K562 (cell line): ENCODE measurements around the gene TMX3. TPM values are rescaled to one million over a fixed set of nuclear protein-coding genes. Genes with fewer than 3 reads are reported as not detected.

ENCODE experiments used
- ATAC-seq: fragments of 200-7000 bp; cut with Tn5 transposase; 3 replicates; pipeline ENCODE4 v1.9.1; 2020; ENCODE audit warnings: moderate library complexity
- BruUV-seq: library from RNA; stranded (reverse); fragments of 400-500 nt; replicated peaks from 2 replicates; lab custom pipeline; 2021; lab: Mats Ljungman, UMichigan
- CTCF ChIA-PET: fragments of 300-600 bp; formaldehyde crosslinking; extraction: SDS; loops from one replicate; lab custom pipeline; 2021; ENCODE audit warnings: low intra/inter-chr PET ratio; lab: Yijun Ruan, JAX
- POLR2A ChIA-PET: fragments of 300-600, 350-650 bp; sonication (Branson Sonifier 250); formaldehyde crosslinking; extraction: SDS; loops from one replicate; lab custom pipeline; 2021; ENCODE audit warnings: antibody characterized with exemption, inconsistent platforms; lab: Yijun Ruan, JAX
- DNase-seq, 4 experiments: peaks; one replicate each; pipeline versions ENCODE4 v3.0.0 to v3.0.0-alpha.2; 2011 to 2018; ENCODE audit warnings: low spot score in 3 of 4, mixed read lengths in 3 of 4; ENCODE audit errors: extremely low read depth in 1 of 4
- FAIRE-seq: peaks from 2 replicates; lab custom pipeline; 2011; peaks lifted over from hg19 to GRCh38; lab: Jason Lieb, UNC
- H2AFZ ChIP-seq: 2 replicates; pipeline ENCODE4 v1.6.0; 2011; ENCODE audit warnings: low read depth, low read length, control low read depth, inconsistent platforms
- H3K27ac ChIP-seq: fragments of 200-600 bp; 3 replicates; pipeline ENCODE4 v1.8.0; 2011; ENCODE audit warnings: low read depth, mild to moderate bottlenecking, control low read depth, inconsistent platforms, low read length, moderate library complexity, mixed read lengths; ENCODE audit errors: extremely low read depth
- H3K27me3 ChIP-seq, 2 experiments: fragments of 300-600 bp in 1 of 2; 2 replicates in 1 of 2; 3 replicates in 1 of 2; pipeline versions ENCODE4 v1.6.0 to v1.8.0; 2011; ENCODE audit warnings: inconsistent platforms in 2 of 2, low read length in 2 of 2, mild to moderate bottlenecking in 1 of 2, mixed read lengths in 1 of 2, moderate library complexity in 1 of 2; ENCODE audit not compliant: control insufficient read depth in 2 of 2, insufficient read depth in 2 of 2
- H3K36me3 ChIP-seq: fragments of 300-600 bp; 3 replicates; pipeline ENCODE4 v1.8.0; 2011; ENCODE audit warnings: mild to moderate bottlenecking, low read length, inconsistent platforms; ENCODE audit not compliant: control insufficient read depth, insufficient read depth
- H3K4me1 ChIP-seq, 2 experiments: fragments of 200-600 bp in 1 of 2; replicated peaks in 1 of 2; 2 replicates in 1 of 2; 3 replicates in 1 of 2; pipeline versions ENCODE4 v1.5.1 to v1.8.0; 2011; ENCODE audit warnings: inconsistent platforms in 2 of 2, low read length in 2 of 2, mild to moderate bottlenecking in 1 of 2, mixed read lengths in 1 of 2, moderate library complexity in 1 of 2; ENCODE audit not compliant: control insufficient read depth in 2 of 2, insufficient read depth in 2 of 2
- H3K4me2 ChIP-seq: 2 replicates; pipeline ENCODE4 v1.6.1; 2011; ENCODE audit warnings: low read length, control low read depth, inconsistent platforms, mixed read lengths; ENCODE audit not compliant: insufficient read depth
- H3K4me3 ChIP-seq: fragments of 200-600 bp; sonication (generic), shearing (Covaris generic); 2 replicates; pipeline ENCODE4 v1.5.1; 2016; ENCODE audit warnings: control low read depth, inconsistent platforms
- H3K79me2 ChIP-seq: fragments of 200-600 bp; 3 replicates; pipeline ENCODE4 v1.8.0; 2011; ENCODE audit warnings: low read length, inconsistent platforms; ENCODE audit not compliant: control insufficient read depth, insufficient read depth
- H3K9ac ChIP-seq, 2 experiments: 2 replicates each; pipeline versions ENCODE4 v1.6.0 to v1.6.1; 2011; ENCODE audit warnings: low read depth in 2 of 2, low read length in 2 of 2, control low read depth in 1 of 2, inconsistent platforms in 1 of 2, mild to moderate bottlenecking in 1 of 2, mixed read lengths in 1 of 2; ENCODE audit not compliant: insufficient read depth in 1 of 2
- H3K9me1 ChIP-seq: one replicate; pipeline ENCODE4 v1.6.0; 2011; ENCODE audit warnings: inconsistent platforms, mild to moderate bottlenecking, low read length, moderate library complexity; ENCODE audit not compliant: control insufficient read depth, insufficient read depth
- H3K9me3 ChIP-seq: replicated peaks from 2 replicates; pipeline ENCODE4 v1.5.1; 2011; ENCODE audit warnings: low read depth, low read length, inconsistent platforms; ENCODE audit not compliant: control insufficient read depth, insufficient read depth
- H4K20me1 ChIP-seq: replicated peaks from 2 replicates; pipeline ENCODE4 v1.6.1; 2011; ENCODE audit warnings: low read length, inconsistent platforms, mixed read lengths; ENCODE audit not compliant: control insufficient read depth, insufficient read depth
- CEBPZ ChIP-seq: fragments of 150-350 bp; IDR thresholded peaks from 2 replicates; pipeline ENCODE4 v1.6.1; 2014; ENCODE audit warnings: low read depth, mild to moderate bottlenecking, low read length, borderline replicate concordance
- GTF2F1 ChIP-seq: IDR thresholded peaks from 2 replicates; pipeline ENCODE4 v1.6.1; 2011; ENCODE audit warnings: low read depth, low read length, improper control_type of control experiment
- MAFK ChIP-seq: IDR thresholded peaks from 2 replicates; pipeline ENCODE4 v1.6.1; 2011; ENCODE audit warnings: low read length, improper control_type of control experiment
- MTA2 ChIP-seq: fragments of 450-650 bp; IDR thresholded peaks from 2 replicates; pipeline ENCODE4 v1.6.1; 2016; ENCODE audit warnings: low read depth
- MYBL2 ChIP-seq, 2 experiments: fragments of 450-650 bp in 1 of 2; sonication (generic) in 1 of 2; formaldehyde crosslinking in 1 of 2; IDR thresholded peaks; 2 replicates each; pipeline versions ENCODE4 v1.6.1 to v1.8.1; 2017 to 2022; ENCODE audit warnings: borderline replicate concordance in 1 of 2, inconsistent platforms in 1 of 2, low read depth in 1 of 2, mild to moderate bottlenecking in 1 of 2, missing genetic modification reagents in 1 of 2, moderate library complexity in 1 of 2
- TCF3 ChIP-seq: sonication (generic); formaldehyde crosslinking; IDR thresholded peaks from 2 replicates; pipeline ENCODE4 v1.4.0; 2020; ENCODE audit warnings: mild to moderate bottlenecking, missing genetic modification reagents
- ZBTB7A ChIP-seq: IDR thresholded peaks from 2 replicates; pipeline ENCODE4 v1.6.1; 2011; ENCODE audit warnings: low read depth, mild to moderate bottlenecking, low read length, moderate library complexity, borderline replicate concordance; ENCODE audit not compliant: control insufficient read depth
- ZNF79 ChIP-seq: fragments of 250-450 bp; sonication (Bioruptor Pico); IDR thresholded peaks from 2 replicates; pipeline ENCODE4 v1.4.0; 2020; ENCODE audit warnings: low read depth, mild to moderate bottlenecking, moderate library complexity
- WGBS: fragments of 100-300 bp; shearing (Covaris generic); methylation state at CpG from one replicate; pipeline ENCODE4 v1.1.6; 2016; ENCODE audit warnings: low coverage, mixed read lengths; ENCODE audit not compliant: insufficient coverage; ENCODE audit errors: missing lambda C conversion rate; 5-methylcytosine and 5-hydroxymethylcytosine counted together
- in situ Hi-C: fragments of 300-500 bp; cut with MboI; formaldehyde crosslinking; loops from 4 replicates; pipeline ENCODE4 v1.15.0; 2018; ENCODE audit warnings: inconsistent platforms, mixed read lengths
- intact Hi-C: fragments of 100-400 bp; cut with micrococcal nuclease; formaldehyde crosslinking; loops from 2 replicates; pipeline ENCODE4 v1.14.2; 2022
- polyA plus RNA-seq, 8 experiments: library from polyadenylated mRNA; depleted of rRNA in 4 of 8; stranded (reverse) in 5 of 8; unstranded in 3 of 8; fragments of >200 nt; fragmentation: Nextera tagmentation in 2 of 8; fragmentation: Illumina TruSeq in 1 of 8; extraction: Ambion mirVana in 2 of 8; extraction: Trizol in 1 of 8; gene quantifications; 2 replicates each; pipeline versions ENCODE4 v1.2.1 to v1.2.3, GENCODE V29; 2011 to 2014; ENCODE audit warnings: inconsistent platforms in 1 of 8, missing spikeins in 1 of 8
- total RNA-seq, 7 experiments: library from RNA; depleted of rRNA in 6 of 7; stranded (reverse); fragments of >200 nt in 6 of 7; fragmentation: Illumina TruSeq in 2 of 7; extraction: Trizol in 2 of 7; gene quantifications; 2 replicates each; pipeline versions ENCODE4 v1.2.1 to v1.2.3, GENCODE V29; 2011 to 2021; ENCODE audit warnings: low replicate concordance in 1 of 7

The TMX3 gene
- total and polyA plus RNA-seq, 9 of the 15 experiments (the other 6 are each of a cell fraction or from before 2014, with no cell fraction given): 13.2 to 40.5 (median 20.7) TPM

- no TSS peak for BruUV-seq
- intact Hi-C loops (no loop called here), in situ Hi-C loops (no loop called here)
- no peak for DNase-seq
- no peaks in the 10 kb centered on the region for H3K27me3 ChIP-seq
- no peaks in the 10 kb centered on the region for H3K9me1 ChIP-seq
- 3% methylated on average over 3 of the region's 3 CpGs for whole genome bisulfite sequencing
- no peak overlapping the region for H3K9ac ChIP-seq
- no peak overlapping the region for H3K4me3 ChIP-seq
- no peak overlapping the region for H3K4me2 ChIP-seq
- no peaks in the 10 kb centered on the region for H3K36me3 ChIP-seq
- ATAC-seq: no peak
- no peaks in the 10 kb centered on the region for H3K4me1 ChIP-seq
- H4K20me1 ChIP-seq: no peaks in the 10 kb centered on the region
- H3K9me3 ChIP-seq: no peaks in the 10 kb centered on the region
- ChIA-PET CTCF (no interaction called here), POLR2A (interaction anchor here (0.5 kb wide), 1 partner anchor 27 kb away, joined by 4 read pairs; no protein-coding TSS in a partner anchor)
- FAIRE-seq: no peak
- TF ChIP-seq MYBL2 (IDR thresholded peaks at IDR 0.05; ENCODE audit: low read depth): no peak
- TF ChIP-seq MYBL2 (CRISPR knock-in tag; IDR thresholded peaks at IDR 0.05; ENCODE audit: borderline replicate concordance): no peak
- no peak for TF ChIP-seq TCF3 (CRISPR knock-in tag)
- no peak for TF ChIP-seq CEBPZ
- no peak for TF ChIP-seq ZNF79 (CRISPR knock-in tag)
- TF ChIP-seq ZBTB7A: no peak
- TF ChIP-seq MAFK: no peak
- no peak for TF ChIP-seq MTA2
- no peak for TF ChIP-seq GTF2F1
- no peaks in the 10 kb centered on the region for H3K79me2 ChIP-seq
- H2AFZ ChIP-seq: no peak overlapping the region
- no peak overlapping the region for H3K27ac ChIP-seq
These were observed 72.9 kb downstream of the TMX3 start for GRCh38 chr18:68642003-68642402.
